Naive thymus-derived CD4-positive, alpha-beta T cell (primary cell): ENCODE results near the gene DOCK9. TPM values are rescaled to one million over a fixed set of nuclear protein-coding genes. Genes with fewer than 3 reads are reported as not detected.

Experiments
- ATAC-seq: fragments of 150-1000 bp; cut with Tn5 transposase; 2 replicates; pipeline ENCODE4 v1.10.0; 2021; ENCODE audit warnings: mild to moderate bottlenecking, moderate library complexity
- CTCF ChIA-PET: fragments of 350-600 bp; sonication (Branson Sonifier 250); formaldehyde crosslinking; loops from one replicate; lab custom pipeline; 2021; ENCODE audit warnings: antibody characterized with exemption; lab: Charles Lee
- POLR2A ChIA-PET: fragments of 350-600 bp; sonication (Branson Sonifier 250); formaldehyde crosslinking; loops from one replicate; lab custom pipeline; 2021; ENCODE audit warnings: antibody characterized with exemption, inconsistent platforms; lab: Charles Lee
- DNase-seq, 9 donors: peaks; one replicate each; pipeline versions ENCODE4 v3.0.0 to v3.0.0-alpha.2; 2020 to 2022; ENCODE audit warnings: mixed read lengths in 1 of 9
- H3K27ac ChIP-seq: one replicate; pipeline ENCODE4 v1.7.0; 2013; ENCODE audit warnings: mild to moderate bottlenecking, low read depth, low read length, moderate library complexity
- H3K27me3 ChIP-seq, 2 donors: one replicate each; pipeline ENCODE4 v1.7.0; 2013; ENCODE audit warnings: low read length in 2 of 2, mild to moderate bottlenecking in 2 of 2, moderate library complexity in 2 of 2; ENCODE audit not compliant: control insufficient read depth in 2 of 2, insufficient read depth in 2 of 2
- H3K36me3 ChIP-seq, 3 experiments: 1 replicate in 2 of 3; 2 replicates in 1 of 3; pipeline ENCODE4 v1.7.0; 2013; ENCODE audit warnings: low read length in 3 of 3, mild to moderate bottlenecking in 3 of 3, moderate library complexity in 1 of 3; ENCODE audit not compliant: insufficient read depth in 3 of 3, control insufficient read depth in 2 of 3
- H3K4me1 ChIP-seq, 2 donors: one replicate each; pipeline ENCODE4 v1.7.0; 2013; ENCODE audit warnings: low read length in 2 of 2, mild to moderate bottlenecking in 2 of 2, moderate library complexity in 1 of 2; ENCODE audit not compliant: control insufficient read depth in 2 of 2, insufficient read depth in 2 of 2
- H3K4me3 ChIP-seq: 2 replicates; pipeline ENCODE4 v1.7.0; 2013; ENCODE audit warnings: mild to moderate bottlenecking, low read length
- H3K9me3 ChIP-seq, 3 experiments: 1 replicate in 2 of 3; 2 replicates in 1 of 3; pipeline ENCODE4 v1.7.0; 2013; ENCODE audit warnings: low read length in 3 of 3; ENCODE audit not compliant: control insufficient read depth in 2 of 3
- H3K27ac Mint-ChIP-seq, 9 donors: one replicate each; pipeline ENCODE4 v1.8.0; 2020 to 2022; ENCODE audit warnings: mixed read lengths in 9 of 9, mild to moderate bottlenecking in 8 of 9, moderate library complexity in 5 of 9, inconsistent platforms in 2 of 9
- H3K27me3 Mint-ChIP-seq, 5 donors: one replicate each; pipeline ENCODE4 v1.8.0; 2021 to 2022; ENCODE audit warnings: mixed read lengths in 5 of 5, mild to moderate bottlenecking in 1 of 5
- H3K36me3 Mint-ChIP-seq, 5 donors: one replicate each; pipeline ENCODE4 v1.8.0; 2020 to 2022; ENCODE audit warnings: mixed read lengths in 5 of 5, mild to moderate bottlenecking in 3 of 5, inconsistent platforms in 1 of 5
- H3K4me1 Mint-ChIP-seq, 7 donors: one replicate each; pipeline ENCODE4 v1.8.0; 2020 to 2022; ENCODE audit warnings: mixed read lengths in 7 of 7, mild to moderate bottlenecking in 3 of 7, inconsistent platforms in 1 of 7
- H3K4me3 Mint-ChIP-seq, 10 donors: one replicate each; pipeline ENCODE4 v1.8.0; 2020 to 2022; ENCODE audit warnings: mild to moderate bottlenecking in 10 of 10, mixed read lengths in 10 of 10, moderate library complexity in 6 of 10, inconsistent platforms in 2 of 10
- H3K9me3 Mint-ChIP-seq, 11 donors: one replicate each; pipeline ENCODE4 v1.8.0; 2020 to 2022; ENCODE audit warnings: mixed read lengths in 11 of 11, mild to moderate bottlenecking in 4 of 11, inconsistent platforms in 1 of 11, moderate library complexity in 1 of 11
- intact Hi-C, 2 donors: fragments of 100-400 bp; cut with micrococcal nuclease; formaldehyde crosslinking; loops; one replicate each; pipeline ENCODE4 v1.15.1; 2023
- polyA plus RNA-seq, 2 donors: library from polyadenylated mRNA; unstranded; fragments of 300-500 nt; fragmentation: Illumina TruSeq; gene quantifications; one replicate each; pipeline ENCODE4 v1.2.3, GENCODE V29; 2021
- total RNA-seq, 6 experiments: library from RNA in 5 of 6; stranded (reverse) in 5 of 6; gene quantifications; 1 replicate in 5 of 6; 2 replicates in 1 of 6; pipeline ENCODE4 v1.2.3 and lab custom pipeline; 2021 to 2026

DOCK9 gene
- total and polyA plus RNA-seq, 7 experiments from 2014 or later, result 22.2 to 214 (median 122) TPM

GRCh38 chr13:99005609-99006008 is 27.7 kb upstream of the DOCK9 start:
- Histone ChIP-seq H3K4me1 (peaks cover 4 to 60% of the 10 kb centered on the region in 2 donors), H3K27ac (no peak overlapping the region), H3K4me3 (no peak overlapping the region), H3K9me3 (no peaks in the 10 kb centered on the region), H3K27me3 (no peaks in the 10 kb centered on the region), H3K36me3 (no peaks in the 10 kb centered on the region)
- CTCF ChIA-PET, result interaction anchor here (0.5 to 0.6 kb wide), 2 partner anchors 9 to 109 kb away, joined by 3 read pairs; no protein-coding TSS in a partner anchor
- DNase-seq (no peak), ATAC-seq (no peak)
- intact Hi-C loops, result loop anchor here in 1 of 2 donors (1.0 kb wide), 1 partner anchor 9 kb away; no protein-coding TSS in a partner anchor
- Mint-ChIP-seq H3K27me3 (no peaks in the 10 kb centered on the region), H3K27ac (peak overlapping the region in 2 of 9 donors; percentile 54 to 73), H3K9me3 (peaks cover 0 to 1% (median 0%) of the 10 kb centered on the region in 11 donors), H3K4me1 (peaks cover 36 to 89% (median 81%) of the 10 kb centered on the region in 7 donors), H3K36me3 (peaks cover 0 to 11% (median 6%) of the 10 kb centered on the region in 5 donors), H3K4me3 (peak overlapping the region in 1 of 10 donors; percentile 43)
- POLR2A ChIA-PET, result interaction anchor here (0.6 to 1.1 kb wide), 3 partner anchors 65 to 94 kb away, joined by 3 to 4 read pairs (median 3); no protein-coding TSS in a partner anchor

- Mint-ChIP-seq H3K9me3 (peaks cover 0 to 1% (median 0%) of the 10 kb centered on the region in 11 donors), H3K4me3 (peak overlapping the region in 6 of 10 donors; percentile 4 to 50 (median 22)), H3K27ac (peak overlapping the region in 4 of 9 donors; percentile 2 to 75 (median 38)), H3K4me1 (peaks cover 41 to 89% (median 82%) of the 10 kb centered on the region in 7 donors), H3K36me3 (peaks cover 0 to 12% (median 6%) of the 10 kb centered on the region in 5 donors), H3K27me3 (no peaks in the 10 kb centered on the region)
- intact Hi-C loops, result loop anchor here in 1 of 2 donors (1.0 kb wide), 1 partner anchor 9 kb away; no protein-coding TSS in a partner anchor
- H3K4me1 ChIP-seq, result peaks cover 6 to 61% of the 10 kb centered on the region in 2 donors
- no peak overlapping the region for H3K4me3 ChIP-seq
- ATAC-seq, result no peak
- no peaks in the 10 kb centered on the region for H3K27me3 ChIP-seq
- H3K9me3 ChIP-seq, result no peaks in the 10 kb centered on the region
- CTCF ChIA-PET, result interaction anchor here (0.5 kb wide), 1 partner anchor 108 kb away, joined by 3 read pairs; no protein-coding TSS in a partner anchor
- POLR2A ChIA-PET, result interaction anchor here (0.6 to 1.1 kb wide), 3 partner anchors 66 to 94 kb away, joined by 3 read pairs; no protein-coding TSS in a partner anchor
- peak in 1 of 9 donors; percentile 24 for DNase-seq
- no peak overlapping the region for H3K27ac ChIP-seq
- no peaks in the 10 kb centered on the region for H3K36me3 ChIP-seq
Observed at GRCh38 chr13:99004978-99005377, 27.1 kb upstream of the DOCK9 start.

- DNase-seq (no peak), ATAC-seq (no peak)
- Mint-ChIP-seq H3K4me3 (peak overlapping the region in 7 of 10 donors; percentile 5 to 66 (median 31)), H3K27me3 (no peaks in the 10 kb centered on the region), H3K9me3 (peaks cover 0 to 1% (median 0%) of the 10 kb centered on the region in 11 donors), H3K4me1 (peaks cover 43 to 89% (median 82%) of the 10 kb centered on the region in 7 donors), H3K27ac (peak overlapping the region in 8 of 9 donors; percentile 7 to 93 (median 79)), H3K36me3 (peaks cover 0 to 13% (median 4%) of the 10 kb centered on the region in 5 donors)
- Histone ChIP-seq H3K27ac (no peak overlapping the region), H3K4me1 (peaks cover 16 to 63% of the 10 kb centered on the region in 2 donors), H3K9me3 (no peaks in the 10 kb centered on the region), H3K27me3 (no peaks in the 10 kb centered on the region), H3K4me3 (no peak overlapping the region), H3K36me3 (no peaks in the 10 kb centered on the region)
- POLR2A ChIA-PET, result no interaction called here
- CTCF ChIA-PET, result no interaction called here
- intact Hi-C loops, result no loop called here
Observed at GRCh38 chr13:99003851-99004471, 26.1 kb upstream of the DOCK9 start.

GRCh38 chr13:99003186-99003585 is 25.3 kb upstream of the DOCK9 start:
- Histone ChIP-seq H3K4me1 (peaks cover 23 to 66% of the 10 kb centered on the region in 2 donors), H3K4me3 (no peak overlapping the region), H3K9me3 (no peaks in the 10 kb centered on the region), H3K27me3 (no peaks in the 10 kb centered on the region), H3K27ac (no peak overlapping the region), H3K36me3 (no peaks in the 10 kb centered on the region)
- H3K4me3 Mint-ChIP-seq, result peak overlapping the region in 6 of 10 donors; percentile 5 to 66 (median 32)
- peaks cover 50 to 91% (median 84%) of the 10 kb centered on the region in 7 donors for H3K4me1 Mint-ChIP-seq
- H3K36me3 Mint-ChIP-seq, result peaks cover 0 to 17% (median 4%) of the 10 kb centered on the region in 5 donors
- H3K27ac Mint-ChIP-seq, result peak overlapping the region in 8 of 9 donors; percentile 55 to 99 (median 90)
- no peaks in the 10 kb centered on the region for H3K27me3 Mint-ChIP-seq
- intact Hi-C loops, result no loop called here
- CTCF ChIA-PET, result no interaction called here
- DNase-seq (no peak), ATAC-seq (no peak)
- POLR2A ChIA-PET, result interaction anchor here (0.6 to 2.7 kb wide), 3 partner anchors 8 to 80 kb away, joined by 3 to 11 read pairs (median 5); no protein-coding TSS in a partner anchor
- H3K9me3 Mint-ChIP-seq, result peaks cover 0 to 1% (median 0%) of the 10 kb centered on the region in 11 donors

GRCh38 chr13:99002172-99002710 is 24.4 kb upstream of the DOCK9 start:
- H3K4me3 Mint-ChIP-seq, result peak overlapping the region in 6 of 10 donors; percentile 1 to 66 (median 45)
- no peaks in the 10 kb centered on the region for H3K9me3 Mint-ChIP-seq
- H3K4me3 ChIP-seq, result no peak overlapping the region
- DNase-seq (no peak), ATAC-seq (no peak)
- no peaks in the 10 kb centered on the region for H3K9me3 ChIP-seq
- intact Hi-C loops, result no loop called here
- H3K27me3 ChIP-seq, result no peaks in the 10 kb centered on the region
- no peaks in the 10 kb centered on the region for H3K27me3 Mint-ChIP-seq
- H3K4me1 Mint-ChIP-seq, result peaks cover 58 to 96% (median 89%) of the 10 kb centered on the region in 7 donors
- no peak overlapping the region for H3K27ac ChIP-seq
- peaks cover 30 to 75% of the 10 kb centered on the region in 2 donors for H3K4me1 ChIP-seq
- POLR2A ChIA-PET, result interaction anchor here (0.6 to 2.7 kb wide), 4 partner anchors 9 to 88 kb away, joined by 3 to 11 read pairs (median 7); no protein-coding TSS in a partner anchor
- CTCF ChIA-PET, result interaction anchor here (1.3 kb wide), 1 partner anchor 24 kb away, joined by 3 read pairs; the partner anchor contains the start of gene DOCK9
- no peaks in the 10 kb centered on the region for H3K36me3 ChIP-seq
- H3K27ac Mint-ChIP-seq, result peak overlapping the region in 8 of 9 donors; percentile 55 to 99 (median 93)
- peaks cover 0 to 13% (median 4%) of the 10 kb centered on the region in 5 donors for H3K36me3 Mint-ChIP-seq

- ChIA-PET POLR2A (interaction anchor here (0.6 to 2.7 kb wide), 6 partner anchors 15 to 87 kb away, joined by 3 to 9 read pairs (median 3); no protein-coding TSS in a partner anchor), CTCF (interaction anchor here (0.6 to 1.4 kb wide), 3 partner anchors 18 to 68 kb away, joined by 3 to 4 read pairs (median 3); no protein-coding TSS in a partner anchor)
- Mint-ChIP-seq H3K4me3 (peak overlapping the region; percentile 42 to 76 (median 64)), H3K4me1 (peaks cover 62 to 100% (median 100%) of the 10 kb centered on the region in 7 donors), H3K9me3 (no peaks in the 10 kb centered on the region), H3K27me3 (no peaks in the 10 kb centered on the region), H3K27ac (peak overlapping the region in 8 of 9 donors; percentile 88 to 99 (median 93)), H3K36me3 (peaks cover 0 to 16% (median 8%) of the 10 kb centered on the region in 5 donors)
- no peak for DNase-seq
- H3K4me3 ChIP-seq, result no peak overlapping the region
- H3K9me3 ChIP-seq, result no peaks in the 10 kb centered on the region
- peak overlapping the region; percentile 30 for H3K27ac ChIP-seq
- H3K4me1 ChIP-seq, result peaks cover 33 to 95% of the 10 kb centered on the region in 2 donors
- no peak for ATAC-seq
- intact Hi-C loops, result loop anchor here in 1 of 2 donors (1.0 to 2.0 kb wide), 3 partner anchors 9 to 29 kb away; no protein-coding TSS in a partner anchor
- H3K36me3 ChIP-seq, result no peaks in the 10 kb centered on the region
- no peaks in the 10 kb centered on the region for H3K27me3 ChIP-seq
Observed at GRCh38 chr13:99000137-99000536, 22.3 kb upstream of the DOCK9 start.
